D721Med (cell line): ENCODE measurements around the gene SMG7.

Experiments
- DNase-seq: peaks from one replicate; pipeline ENCODE4 v3.0.0; 2011; ENCODE audit warnings: low spot score; ENCODE audit not compliant: insufficient read length
- FAIRE-seq: peaks from 2 replicates; lab custom pipeline; 2011; peaks lifted over from hg19 to GRCh38; lab: Jason Lieb, UNC
- TF ChIP-seq, protein P1 (sequence below): IDR thresholded peaks from 2 replicates; pipeline ENCODE4 v1.5.1; 2012; ENCODE audit warnings: mild to moderate bottlenecking, control low read depth; ENCODE audit not compliant: insufficient read depth; ENCODE audit errors: missing control alignments

SMG7 gene

DNA sequence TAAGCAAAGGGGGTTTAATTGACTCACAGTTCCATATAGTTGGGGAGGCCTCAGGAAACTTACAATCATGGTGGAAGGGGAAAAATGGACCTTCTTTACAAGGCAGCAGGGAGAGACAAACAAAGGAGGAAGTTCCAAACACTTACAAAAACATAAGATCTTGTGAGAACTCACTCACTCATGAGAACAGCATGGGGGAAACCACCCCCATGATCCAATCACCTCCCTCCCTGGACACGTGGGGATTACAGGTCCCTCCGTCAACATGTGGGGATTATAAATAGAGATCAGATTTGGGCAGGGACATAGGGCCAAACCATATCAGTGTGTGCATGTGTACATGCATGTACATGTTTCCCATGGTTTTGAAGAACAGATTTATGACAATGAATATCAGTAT, 5.5 kb upstream of the SMG7 start:
- TF ChIP-seq, protein P1, sequence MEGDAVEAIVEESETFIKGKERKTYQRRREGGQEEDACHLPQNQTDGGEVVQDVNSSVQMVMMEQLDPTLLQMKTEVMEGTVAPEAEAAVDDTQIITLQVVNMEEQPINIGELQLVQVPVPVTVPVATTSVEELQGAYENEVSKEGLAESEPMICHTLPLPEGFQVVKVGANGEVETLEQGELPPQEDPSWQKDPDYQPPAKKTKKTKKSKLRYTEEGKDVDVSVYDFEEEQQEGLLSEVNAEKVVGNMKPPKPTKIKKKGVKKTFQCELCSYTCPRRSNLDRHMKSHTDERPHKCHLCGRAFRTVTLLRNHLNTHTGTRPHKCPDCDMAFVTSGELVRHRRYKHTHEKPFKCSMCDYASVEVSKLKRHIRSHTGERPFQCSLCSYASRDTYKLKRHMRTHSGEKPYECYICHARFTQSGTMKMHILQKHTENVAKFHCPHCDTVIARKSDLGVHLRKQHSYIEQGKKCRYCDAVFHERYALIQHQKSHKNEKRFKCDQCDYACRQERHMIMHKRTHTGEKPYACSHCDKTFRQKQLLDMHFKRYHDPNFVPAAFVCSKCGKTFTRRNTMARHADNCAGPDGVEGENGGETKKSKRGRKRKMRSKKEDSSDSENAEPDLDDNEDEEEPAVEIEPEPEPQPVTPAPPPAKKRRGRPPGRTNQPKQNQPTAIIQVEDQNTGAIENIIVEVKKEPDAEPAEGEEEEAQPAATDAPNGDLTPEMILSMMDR, result no peak

DNA sequence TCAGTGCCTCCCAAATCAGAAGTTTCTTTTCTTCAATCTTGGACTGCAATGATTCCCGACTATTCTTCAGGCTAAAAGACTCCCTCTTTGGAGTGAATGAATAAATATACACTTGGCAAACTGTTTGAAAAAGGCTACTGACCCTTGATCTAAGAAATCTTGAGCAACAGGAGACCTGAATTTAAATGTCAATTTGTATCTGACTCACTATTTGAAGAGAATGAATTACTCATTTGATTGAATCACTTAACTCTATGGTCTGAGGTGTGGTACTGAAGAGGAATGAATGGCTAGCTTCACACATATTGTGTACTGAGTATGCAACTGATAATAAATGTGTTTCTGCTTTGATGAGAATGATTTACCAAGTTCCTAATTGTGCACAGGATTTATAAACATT, 4.6 kb upstream of the SMG7 start:
- TF ChIP-seq, protein P1, result no peak
- no peak for DNase-seq
- FAIRE-seq, result no peak

More for the DNA sequence above, 5.5 kb upstream of the SMG7 start:
- FAIRE-seq (no peak), DNase-seq (no peak)

DNA sequence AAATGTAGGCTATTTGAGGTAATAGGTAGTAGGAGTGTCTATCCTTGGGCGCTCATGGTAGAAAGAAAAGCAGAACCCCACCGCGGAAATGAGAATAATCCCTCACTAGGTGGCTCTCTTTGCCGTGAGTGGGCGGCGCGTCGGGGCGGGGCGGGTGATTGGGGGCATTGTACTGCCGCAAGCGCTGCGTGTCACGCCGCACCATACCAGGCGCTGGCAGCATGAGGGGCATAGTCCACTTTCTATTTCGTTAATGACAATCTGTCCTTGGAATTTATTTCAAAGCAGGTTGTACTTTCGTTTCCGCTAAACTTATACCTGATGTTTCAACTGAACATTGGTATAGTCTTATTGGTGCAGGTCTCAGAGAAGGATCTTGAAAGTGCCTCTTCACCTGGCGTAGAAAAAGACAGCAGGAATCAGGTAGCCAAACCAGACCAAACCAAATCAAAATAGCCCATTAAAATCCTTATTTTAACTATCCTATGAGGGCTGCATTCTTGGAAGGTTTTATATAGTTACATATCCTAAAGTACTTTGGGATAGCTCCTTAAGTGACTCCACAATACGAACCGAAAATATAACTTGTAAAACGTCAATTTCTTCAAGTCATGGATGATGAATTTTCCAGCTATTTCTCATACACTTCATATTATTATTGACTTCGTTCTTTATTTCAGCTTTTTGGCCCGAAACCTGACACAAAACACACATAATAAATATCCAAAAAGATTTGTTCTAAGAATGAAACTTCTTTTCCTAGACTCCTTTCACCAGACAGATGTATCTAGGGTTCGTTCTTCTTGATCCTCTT, 1.9 kb upstream of the SMG7 start:
- FAIRE-seq, result no peak

DNA sequence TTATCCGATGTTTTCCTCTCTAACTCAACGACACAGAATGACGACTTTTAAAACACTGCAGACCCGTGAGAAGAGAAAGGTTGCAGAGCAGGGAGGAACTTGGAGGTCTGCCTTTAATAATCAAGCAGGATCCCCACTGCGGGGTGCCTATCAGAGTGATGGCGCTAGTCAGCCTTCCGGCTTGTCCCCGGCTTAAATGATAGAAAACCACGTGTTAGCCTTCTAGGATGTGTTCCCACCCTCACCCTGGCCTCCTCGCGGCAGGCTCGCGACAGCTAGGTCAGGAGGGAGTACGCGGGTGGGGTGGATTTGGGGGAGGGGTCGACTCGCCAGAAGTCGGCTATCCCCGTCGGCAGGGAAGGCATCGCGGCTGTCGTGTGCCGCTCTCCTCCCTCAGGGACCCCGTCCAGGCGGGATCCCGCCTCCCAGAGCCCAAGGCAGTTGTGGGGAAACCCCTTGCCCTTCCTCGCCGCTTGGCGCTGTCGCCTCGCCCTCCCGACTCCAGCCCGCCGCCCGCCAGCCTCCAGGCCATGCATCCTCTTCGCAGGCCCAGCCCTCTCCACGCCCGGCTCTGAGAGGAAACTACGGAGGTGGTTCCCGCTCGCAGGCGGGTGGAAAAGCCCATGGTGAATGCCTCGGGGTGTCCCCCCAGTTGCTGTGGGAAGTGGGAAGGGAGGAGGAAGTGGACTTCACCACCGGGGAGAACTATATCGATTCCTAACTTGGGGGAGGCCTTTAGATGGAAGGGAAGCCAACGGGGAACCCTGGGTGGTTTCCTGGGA, 1.1 kb upstream of the SMG7 start:
- FAIRE-seq, result no peak
- DNase-seq, result no peak
- TF ChIP-seq, protein P1, result peak; percentile 29

More for the DNA sequence above, 1.9 kb upstream of the SMG7 start:
- DNase-seq, result no peak
- TF ChIP-seq, protein P1, result peak; percentile 66

DNA sequence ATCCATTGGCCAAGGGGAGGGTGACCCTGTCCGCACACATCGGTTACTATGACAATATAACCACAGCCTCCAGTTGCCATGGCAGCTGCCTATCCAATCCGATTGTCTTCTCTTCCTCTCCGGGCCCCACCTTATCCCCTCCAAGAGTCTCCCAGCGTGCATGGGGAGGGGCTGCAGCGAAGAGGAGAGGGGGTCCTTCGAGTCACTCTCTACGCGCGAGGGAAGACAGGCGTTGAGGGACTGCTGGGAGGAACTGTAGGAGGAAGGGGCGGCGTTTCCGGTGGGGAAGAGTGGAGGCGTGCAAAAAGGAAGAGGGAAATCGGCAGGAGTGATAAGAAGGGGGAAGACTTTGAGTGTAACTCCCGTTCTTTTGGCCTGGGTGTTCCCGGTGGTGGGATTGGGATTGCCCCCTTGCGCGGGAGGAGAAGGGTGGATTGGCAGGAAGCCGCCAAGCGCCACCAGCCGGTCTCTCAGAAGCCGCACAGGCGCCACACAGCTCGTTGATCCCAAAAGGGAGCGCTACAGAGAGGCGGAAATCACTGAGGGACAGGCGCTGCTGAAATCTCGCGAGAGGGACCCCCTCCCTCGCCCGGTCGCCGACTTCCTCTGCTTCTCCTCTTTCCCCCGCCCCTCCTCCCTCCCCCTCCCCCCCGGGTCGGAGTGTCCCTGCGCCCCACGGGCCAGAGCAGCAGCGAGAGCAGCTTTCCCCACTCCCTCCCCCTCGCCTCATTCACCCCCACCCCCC, 384 bp upstream of the SMG7 start:
- DNase-seq, result peak; percentile 92
- TF ChIP-seq, protein P1, result no peak
- no peak for FAIRE-seq

DNA sequence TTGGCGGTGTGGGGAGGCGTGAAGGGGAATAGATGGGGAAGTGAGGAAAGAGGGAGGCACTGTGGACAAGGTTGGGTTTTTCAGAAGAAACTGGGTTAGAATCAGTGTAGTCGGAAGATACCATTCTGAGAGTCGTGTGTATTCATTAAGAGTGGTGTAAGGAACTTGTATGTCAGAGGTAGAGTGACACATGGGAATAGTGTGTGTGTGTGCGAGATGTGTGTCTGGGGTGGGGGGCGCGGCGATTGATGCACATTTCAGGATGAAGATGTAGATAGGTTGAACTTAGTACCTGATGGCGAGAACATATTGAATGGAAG, 878 bp downstream of the SMG7 start:
- TF ChIP-seq, protein P1, result no peak
- FAIRE-seq (no peak), DNase-seq (no peak)
